Activated T-cell treated with anti-CD3 and anti-CD28 coated beads, Interleukin-2, amount 50 U/mL, for 4 hours (primary cell): ENCODE data around the gene CDK4. TPM values are rescaled to one million over a fixed set of nuclear protein-coding genes. Genes with fewer than 3 reads are reported as not detected.
"Not testable (repeated sequence)": the region's sequence is repeated elsewhere in the genome, so short reads cannot be mapped to it uniquely, and the experiment has no call there.

Source experiments
- ATAC-seq, 2 donors: fragments of 200-7000 bp; cut with Tn5 transposase; one replicate each; pipeline ENCODE4 v1.10.0; 2021
- DNase-seq: peaks from one replicate; pipeline ENCODE4 v3.0.0-alpha.2; 2020
- H3K27me3 Mint-ChIP-seq: one replicate; pipeline ENCODE4 v1.8.0; 2021; ENCODE audit warnings: low read depth, mixed read lengths
- H3K36me3 Mint-ChIP-seq: one replicate; pipeline ENCODE4 v1.8.0; 2022; ENCODE audit warnings: mixed read lengths; ENCODE audit not compliant: insufficient read depth
- H3K4me1 Mint-ChIP-seq: one replicate; pipeline ENCODE4 v1.8.0; 2021; ENCODE audit warnings: low read depth, mixed read lengths
- H3K4me3 Mint-ChIP-seq: one replicate; pipeline ENCODE4 v1.8.0; 2021; ENCODE audit warnings: mild to moderate bottlenecking, moderate library complexity, mixed read lengths
- H3K9me3 Mint-ChIP-seq: one replicate; pipeline ENCODE4 v1.8.0; 2021; ENCODE audit warnings: mixed read lengths
- total RNA-seq, 3 donors: library from RNA; stranded (reverse); gene quantifications; one replicate each; pipeline ENCODE4 v1.2.1, GENCODE V29; 2021

Gene CDK4
- total RNA-seq, 3 donors from 2014 or later = 347 to 382 (median 378) TPM

DNA sequence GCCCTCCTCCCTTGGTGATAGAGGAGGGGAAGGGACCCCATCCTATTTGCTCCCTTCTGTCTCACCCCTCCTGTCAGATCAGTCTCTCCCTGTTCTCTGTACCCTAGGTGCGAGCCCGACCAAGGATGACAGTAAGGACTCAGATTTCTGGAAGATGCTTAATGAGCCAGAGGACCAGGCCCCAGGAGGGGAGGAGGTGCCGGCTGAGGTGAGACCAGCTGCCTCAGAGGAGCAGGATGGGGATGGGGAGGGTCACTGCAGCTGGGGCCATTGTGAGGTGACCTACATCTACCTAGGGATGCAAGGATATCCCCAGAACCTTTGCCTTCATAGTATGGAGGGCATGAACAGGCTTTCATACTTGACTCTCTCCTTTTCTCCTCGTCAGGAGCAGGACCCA, 35.8 kb downstream of the CDK4 start:
- DNase-seq = no peak
- no peak overlapping the region for H3K4me3 Mint-ChIP-seq
- ATAC-seq = no peak
- H3K36me3 Mint-ChIP-seq = peaks cover 27% of the 10 kb centered on the region
- no peaks in the 10 kb centered on the region for H3K4me1 Mint-ChIP-seq
- H3K27me3 Mint-ChIP-seq = no peaks in the 10 kb centered on the region
- no peaks in the 10 kb centered on the region for H3K9me3 Mint-ChIP-seq

- Mint-ChIP-seq H3K9me3 (no peaks in the 10 kb centered on the region), H3K27me3 (no peaks in the 10 kb centered on the region), H3K36me3 (peaks cover 29% of the 10 kb centered on the region), H3K4me3 (no peak overlapping the region), H3K4me1 (no peaks in the 10 kb centered on the region)
- DNase-seq = no peak
- ATAC-seq = no peak
Observed at GRCh38 chr12:57715786-57716185, 36.3 kb downstream of the CDK4 start.

DNA sequence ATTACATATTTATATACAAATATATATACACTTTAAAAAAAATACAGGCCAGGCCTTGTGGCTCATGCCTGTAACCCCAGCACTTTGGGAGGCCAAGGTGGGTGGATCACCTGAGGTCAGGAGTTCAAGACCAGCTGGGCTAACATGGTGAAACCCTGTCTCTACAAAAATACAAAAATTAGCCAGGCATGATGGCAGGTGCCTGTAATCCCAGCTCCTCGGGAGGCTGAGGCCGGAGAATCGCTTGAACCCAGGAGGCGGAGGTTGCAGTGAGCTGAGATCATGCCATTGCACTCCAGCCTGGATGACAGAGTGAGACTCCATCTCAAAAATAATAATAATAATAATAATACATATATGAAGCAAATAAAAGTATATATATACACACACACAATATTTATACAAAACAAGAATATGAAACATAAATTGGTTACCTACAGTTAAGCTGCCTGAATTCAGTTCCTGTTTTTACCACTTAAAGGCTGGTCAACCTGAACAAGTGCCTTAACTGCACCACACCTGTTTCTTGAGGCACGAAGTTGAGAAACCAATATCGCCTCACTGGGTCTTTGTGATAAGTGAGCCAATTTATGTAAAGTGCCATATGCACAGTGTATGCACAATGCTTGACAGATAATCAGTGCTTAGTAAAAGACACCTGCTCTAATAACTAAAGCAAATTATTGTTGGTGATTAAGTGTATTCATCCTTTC, 36.9 kb downstream of the CDK4 start:
- H3K4me3 Mint-ChIP-seq, DNase-seq, H3K4me1 Mint-ChIP-seq, H3K9me3 Mint-ChIP-seq, H3K27me3 Mint-ChIP-seq, ATAC-seq: not testable (repeated sequence)
- H3K36me3 Mint-ChIP-seq = peaks cover 31% of the 10 kb centered on the region

- Mint-ChIP-seq H3K27me3 (no peaks in the 10 kb centered on the region), H3K9me3 (no peaks in the 10 kb centered on the region), H3K4me3 (no peak overlapping the region), H3K36me3 (peaks cover 27% of the 10 kb centered on the region), H3K4me1 (no peaks in the 10 kb centered on the region)
- ATAC-seq = no peak
- DNase-seq = no peak
Observed at GRCh38 chr12:57713209-57713608, 38.9 kb downstream of the CDK4 start.

GRCh38 chr12:57712701-57713100, 39.4 kb downstream of the CDK4 start:
- no peak for DNase-seq
- no peak for ATAC-seq
- H3K4me3 Mint-ChIP-seq = no peak overlapping the region
- no peaks in the 10 kb centered on the region for H3K9me3 Mint-ChIP-seq
- H3K36me3 Mint-ChIP-seq = peaks cover 23% of the 10 kb centered on the region
- no peaks in the 10 kb centered on the region for H3K4me1 Mint-ChIP-seq
- no peaks in the 10 kb centered on the region for H3K27me3 Mint-ChIP-seq

DNA sequence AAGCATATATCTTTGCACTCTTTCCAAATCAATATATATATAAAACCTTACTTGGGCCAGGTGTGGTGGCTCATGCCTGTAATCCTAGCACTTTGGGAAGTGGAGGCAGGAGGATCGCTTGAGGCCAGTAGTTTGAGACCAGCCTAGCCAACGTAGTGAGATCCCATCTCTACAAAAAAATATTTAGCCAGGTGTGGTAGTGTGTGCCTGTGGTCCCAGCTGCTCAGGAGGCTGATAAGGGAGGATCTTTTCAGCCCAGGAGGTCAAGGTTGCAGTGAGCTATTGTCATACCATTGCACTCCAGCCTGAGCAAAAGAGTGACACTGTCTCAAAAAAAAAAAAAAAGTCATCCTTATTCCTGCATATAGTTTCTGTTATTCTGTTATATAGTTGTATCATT, 43.8 kb downstream of the CDK4 start:
- H3K4me1 Mint-ChIP-seq = no peaks in the 10 kb centered on the region
- peaks cover 38% of the 10 kb centered on the region for H3K36me3 Mint-ChIP-seq
- peaks cover 4% of the 10 kb centered on the region for H3K9me3 Mint-ChIP-seq
- ATAC-seq (no peak), DNase-seq (no peak)
- H3K4me3 Mint-ChIP-seq = no peak overlapping the region
- H3K27me3 Mint-ChIP-seq = no peaks in the 10 kb centered on the region

GRCh38 chr12:57707250-57707649, 44.9 kb downstream of the CDK4 start:
- Mint-ChIP-seq H3K4me3 (no peak overlapping the region), H3K27me3 (no peaks in the 10 kb centered on the region), H3K9me3 (peaks cover 4% of the 10 kb centered on the region), H3K4me1 (no peaks in the 10 kb centered on the region), H3K36me3 (peaks cover 45% of the 10 kb centered on the region)
- DNase-seq (no peak), ATAC-seq (no peak)

DNA sequence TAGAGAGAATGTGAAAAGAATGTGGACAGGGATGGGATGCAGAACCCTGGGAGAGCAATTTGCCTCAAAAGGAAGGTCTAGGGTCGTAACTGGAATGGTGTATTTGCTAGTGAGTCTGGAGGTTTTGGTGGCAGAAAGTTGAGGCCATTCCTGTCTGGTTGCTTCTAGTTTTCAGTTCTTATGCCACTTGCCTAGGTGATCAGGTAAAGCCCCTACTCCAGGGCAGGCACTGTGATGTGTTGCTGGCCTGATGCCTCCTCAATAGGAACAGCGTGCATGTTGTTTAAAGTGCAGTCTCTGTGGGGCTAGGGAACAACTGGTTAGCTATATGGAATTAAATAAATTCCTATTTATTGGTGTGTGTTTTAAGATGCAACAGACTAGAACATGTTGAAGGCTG, 51.8 kb downstream of the CDK4 start:
- Mint-ChIP-seq H3K4me3 (no peak overlapping the region), H3K9me3 (peaks cover 4% of the 10 kb centered on the region), H3K36me3 (peaks cover 67% of the 10 kb centered on the region), H3K27me3 (no peaks in the 10 kb centered on the region), H3K4me1 (peaks cover 6% of the 10 kb centered on the region)
- no peak for ATAC-seq
- DNase-seq = no peak

DNA sequence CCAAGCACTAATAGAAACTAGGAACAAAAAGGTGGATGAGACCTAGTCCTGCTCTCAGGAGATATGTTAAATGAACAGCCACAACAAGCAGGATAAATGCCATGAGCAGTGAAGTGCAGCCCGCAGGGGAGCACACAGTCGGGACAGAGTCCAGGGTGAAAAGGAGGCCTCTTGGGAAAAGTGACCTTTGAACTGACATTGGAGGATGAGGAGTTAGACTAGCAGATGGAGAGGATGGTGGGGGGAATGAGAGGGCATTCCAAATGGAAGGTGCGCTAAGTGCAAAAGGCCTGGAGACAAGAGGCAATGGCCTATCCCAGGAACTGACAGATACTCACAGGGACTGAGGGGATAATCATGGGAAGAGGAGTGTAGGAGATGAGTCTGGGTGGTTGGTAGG, 53.7 kb downstream of the CDK4 start:
- Mint-ChIP-seq H3K27me3 (no peaks in the 10 kb centered on the region), H3K4me3 (no peak overlapping the region), H3K9me3 (no peaks in the 10 kb centered on the region), H3K36me3 (peaks cover 53% of the 10 kb centered on the region), H3K4me1 (peaks cover 6% of the 10 kb centered on the region)
- ATAC-seq (no peak), DNase-seq (no peak)

Other genes starting within 250 kb of the CDK4 start
- gene DDIT3, start 231.8 kb downstream of the CDK4 start, total RNA-seq = 10 to 100 TPM in 2 of 3 donors, 1 to 10 TPM in 1; 9.2 to 12.2 (median 10.8) TPM
- gene MBD6, start 229.5 kb downstream of the CDK4 start, total RNA-seq = 10 to 100 TPM; 56.3 to 59.4 (median 57.5) TPM
- gene DCTN2, start 205.1 kb downstream of the CDK4 start, total RNA-seq = 10 to 100 TPM; 72.3 to 84.3 (median 74.6) TPM
- gene KIF5A, start 202.3 kb downstream of the CDK4 start, total RNA-seq = under 1 TPM; 0.56 to 0.98 (median 0.68) TPM
- gene PIP4K2C, start 161.1 kb downstream of the CDK4 start, total RNA-seq = 10 to 100 TPM; 28.6 to 32.0 (median 29.1) TPM
- gene DTX3, start 147.5 kb downstream of the CDK4 start, total RNA-seq = 10 to 100 TPM; 15.9 to 18.6 (median 17.0) TPM
- gene ARHGEF25, start 140.9 kb downstream of the CDK4 start, total RNA-seq = 1 to 10 TPM in 1 of 3 donors, under 1 TPM in 2; 0.56 to 1.6 (median 0.65) TPM
- gene B4GALNT1, start 119.1 kb downstream of the CDK4 start, total RNA-seq = 1 to 10 TPM; 3.2 to 4.6 (median 3.6) TPM
- gene OS9, start 58.2 kb downstream of the CDK4 start, total RNA-seq = 100 to 1,000 TPM in 2 of 3 donors, 10 to 100 TPM in 1; 86.4 to 108 (median 101) TPM
- 10 to 100 TPM; 24.4 to 28.1 (median 25.8) TPM for gene AGAP2, start 13.6 kb downstream of the CDK4 start, total RNA-seq
- gene TSPAN31, start 7.3 kb downstream of the CDK4 start, total RNA-seq = 10 to 100 TPM; 11.5 to 14.9 (median 14.0) TPM
- 10 to 100 TPM; 15.7 to 17.6 (median 17.3) TPM for gene MARCHF9, start 2.8 kb upstream of the CDK4 start, total RNA-seq
- gene CYP27B1, start 14.8 kb upstream of the CDK4 start, total RNA-seq = 10 to 100 TPM; 18.4 to 19.6 (median 19.5) TPM
- 100 to 1,000 TPM in 2 of 3 donors, 10 to 100 TPM in 1; 98.5 to 105 (median 104) TPM for gene METTL1, start 19.8 kb upstream of the CDK4 start, total RNA-seq
- 1 to 10 TPM; 1.6 to 4.9 (median 2.0) TPM for gene EEF1AKMT3, start 20.3 kb upstream of the CDK4 start, total RNA-seq
- 10 to 100 TPM; 65.0 to 78.5 (median 74.5) TPM for gene TSFM, start 30.5 kb upstream of the CDK4 start, total RNA-seq
- under 1 TPM; 0.16 to 0.86 (median 0.24) TPM for gene AVIL, start 66.4 kb upstream of the CDK4 start, total RNA-seq
- 10 to 100 TPM; 30.9 to 41.7 (median 35.3) TPM for gene CTDSP2, start 94.4 kb upstream of the CDK4 start, total RNA-seq
- 1 to 10 TPM; 3.3 to 7.0 (median 5.9) TPM for gene ATP23, start 189.3 kb upstream of the CDK4 start, total RNA-seq